HK-2 (cell line): Measurements from ENCODE around the gene BGN.

Experiments used
- DNase-seq: peaks from one replicate; pipeline ENCODE4 v3.0.0-alpha.2; 2018; ENCODE audit not compliant: unreplicated experiment

Gene BGN

DNA sequence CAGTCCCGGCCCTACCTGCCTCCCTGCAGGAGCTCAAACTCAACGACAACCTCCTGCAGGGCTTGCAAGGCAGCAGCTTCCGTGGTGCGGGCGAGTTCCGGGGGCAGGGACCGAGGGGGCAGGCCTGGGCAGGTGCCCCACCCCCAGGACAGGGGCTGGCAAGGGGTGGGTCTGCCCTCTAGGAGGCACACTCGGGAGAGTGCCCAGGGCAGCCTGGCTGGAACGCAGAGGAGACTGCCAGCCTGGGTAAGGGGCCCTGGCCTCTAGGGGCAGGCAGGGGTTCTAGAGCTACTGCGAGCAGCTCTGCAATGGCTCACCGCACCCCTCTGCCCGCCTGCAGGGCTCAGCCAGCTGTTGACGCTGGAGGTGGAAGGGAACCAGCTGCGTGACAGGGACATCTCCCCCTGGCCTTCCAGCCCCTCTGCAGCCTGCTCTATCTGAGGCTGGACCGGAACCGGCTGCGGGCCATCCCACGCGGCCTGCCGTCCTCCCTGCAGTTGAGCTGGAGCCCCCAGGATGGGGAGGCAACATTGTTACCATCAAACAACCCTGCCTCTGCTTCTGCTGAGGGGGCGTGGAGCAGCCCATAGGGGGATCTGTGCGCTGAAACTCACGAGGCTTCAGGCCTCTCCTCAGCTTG lies 12.3 kb upstream of the BGN start:
- no peak for DNase-seq

DNA sequence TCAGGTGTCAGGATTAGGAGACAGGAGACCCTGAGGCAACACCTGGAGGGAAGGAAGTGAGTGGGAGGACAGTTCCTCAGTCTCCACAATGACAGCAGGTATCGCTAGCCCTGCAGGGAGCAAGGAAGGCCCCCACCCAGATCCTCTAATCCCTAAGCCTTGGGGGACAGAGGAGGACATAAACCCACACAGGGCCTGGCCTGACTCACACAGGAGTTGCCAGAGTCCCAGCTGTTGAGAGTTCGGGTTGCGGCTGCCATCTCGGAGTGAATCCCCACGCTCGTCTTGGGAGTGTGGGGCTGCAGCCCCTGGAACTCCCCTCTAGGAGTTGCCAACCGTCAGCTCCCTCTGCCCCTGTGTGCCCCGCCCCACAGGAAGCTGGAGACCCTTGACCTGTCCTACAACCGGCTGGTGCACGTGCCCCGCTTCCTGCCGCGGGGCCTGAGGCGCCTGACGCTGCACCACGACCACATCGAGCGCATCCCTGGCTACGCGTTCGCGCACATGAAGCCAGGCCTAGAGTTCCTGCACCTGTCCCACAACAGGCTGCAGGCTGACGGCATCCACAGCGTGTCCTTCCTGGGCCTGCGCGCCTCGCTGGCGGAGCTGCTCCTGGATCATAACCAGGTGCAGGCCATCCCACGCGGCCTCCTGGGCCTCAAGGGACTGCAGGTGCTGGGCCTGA lies 9.2 kb upstream of the BGN start:
- no peak for DNase-seq

DNA sequence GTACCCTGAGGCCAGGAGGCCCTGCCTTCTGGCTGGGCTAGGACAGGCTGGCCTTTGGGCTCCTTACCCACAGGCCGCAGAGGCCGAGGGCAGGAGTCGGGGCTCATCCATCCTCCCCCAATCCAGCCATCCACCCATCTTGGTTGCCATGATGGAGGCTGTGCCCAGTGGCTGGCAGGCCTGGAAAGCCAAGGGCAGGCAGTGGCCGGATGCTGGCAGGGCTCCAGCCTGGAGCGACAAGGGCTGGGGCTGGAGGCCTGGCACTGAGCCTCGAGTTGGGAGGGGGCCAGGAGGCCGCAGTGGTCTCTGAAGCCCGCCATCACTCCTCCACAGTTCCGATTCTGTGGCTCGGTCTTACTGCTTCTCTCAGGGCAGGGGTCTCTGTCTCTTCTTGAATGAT lies 8.6 kb upstream of the BGN start:
- DNase-seq: no peak

DNA sequence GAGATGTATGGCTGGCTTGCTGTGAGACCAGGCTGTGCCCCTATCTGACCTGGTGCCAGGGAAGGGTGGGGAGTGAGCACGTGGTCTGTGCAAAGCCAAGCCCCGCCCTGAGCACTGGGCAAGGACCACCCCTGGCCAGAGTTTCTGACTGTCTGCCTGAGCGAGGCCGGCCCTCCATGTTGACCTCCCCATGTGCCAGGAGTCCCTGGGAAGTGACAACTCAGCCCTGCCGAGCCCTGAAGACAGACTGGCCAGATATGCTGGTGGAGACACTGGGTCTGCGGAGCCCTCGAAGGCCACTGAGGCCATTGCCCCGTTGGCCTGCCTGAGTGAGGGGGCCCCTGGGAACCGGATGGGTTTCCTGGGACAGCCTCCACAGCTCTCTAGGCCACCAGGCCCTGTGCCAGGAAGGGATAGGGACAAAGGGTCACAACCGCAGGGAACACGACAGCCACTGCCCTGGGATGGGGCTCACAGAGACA lies 7.1 kb upstream of the BGN start:
- DNase-seq: no peak

DNA sequence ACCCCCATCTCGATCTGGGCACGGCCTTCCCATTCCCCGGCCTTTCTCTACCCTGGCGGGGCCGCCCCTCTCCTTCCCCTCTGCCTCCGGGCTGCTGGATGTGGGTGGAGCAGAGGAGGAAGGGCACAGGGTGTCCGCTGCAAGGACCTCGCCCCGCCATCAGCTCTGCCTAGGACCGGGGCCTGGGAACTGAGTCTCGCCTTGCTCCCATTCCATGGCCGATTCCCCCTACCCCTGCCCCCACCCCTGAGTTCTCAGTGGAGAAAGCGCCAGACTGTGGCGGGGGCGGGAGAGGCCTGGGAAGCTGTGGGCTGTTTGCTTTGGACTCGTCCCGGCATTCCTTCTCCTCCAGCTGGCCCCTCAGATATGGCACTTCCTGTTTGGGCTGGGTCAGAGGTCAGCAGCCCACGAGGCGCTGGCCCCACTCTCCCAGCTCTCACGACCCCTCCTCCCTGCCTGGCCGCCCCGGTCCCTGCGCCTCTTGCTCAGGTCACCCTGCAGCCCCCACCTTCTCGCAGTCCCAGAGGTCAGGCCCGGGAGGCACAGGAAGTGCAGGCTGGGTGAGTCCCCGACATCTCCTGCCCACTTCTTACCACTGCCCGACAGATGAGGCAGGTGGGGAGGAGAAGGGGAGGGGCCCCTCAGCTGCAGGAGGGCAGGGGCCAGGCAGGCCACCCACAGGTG lies 6.4 kb upstream of the BGN start:
- no peak for DNase-seq

DNA sequence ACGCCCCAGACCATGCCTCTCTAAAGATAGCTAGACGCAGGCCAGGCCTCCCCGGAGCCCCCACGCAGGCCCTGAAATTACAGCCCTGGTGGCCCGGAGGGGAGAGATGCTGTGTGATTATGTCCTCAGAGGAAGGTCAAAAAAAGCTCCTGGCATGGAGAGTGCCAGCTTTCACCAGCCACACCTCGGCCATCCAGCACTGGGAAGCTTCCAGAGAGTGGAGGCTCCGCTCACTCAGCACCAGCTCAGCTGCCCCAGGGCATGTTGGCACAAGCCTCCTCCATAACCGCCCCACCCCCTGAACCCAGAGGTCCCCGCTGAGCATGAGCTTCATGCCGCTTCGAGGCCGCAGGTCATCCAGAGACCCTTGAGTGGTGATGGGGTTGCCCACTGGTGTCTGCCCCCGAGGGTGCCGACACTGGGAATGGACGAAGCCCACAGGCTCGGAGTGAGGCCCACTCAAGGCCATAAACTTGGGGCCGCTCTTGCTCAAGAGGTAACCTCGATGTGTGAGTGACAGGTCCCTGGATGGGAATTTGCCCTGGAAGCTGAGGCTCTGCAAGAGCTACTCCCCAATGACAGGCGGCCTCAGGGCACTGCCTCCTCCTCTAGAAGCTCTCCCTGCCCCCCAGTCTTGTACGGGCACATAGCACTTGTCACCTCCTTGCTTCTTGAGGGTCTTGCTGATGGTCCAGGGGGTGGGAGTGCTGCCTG lies 4.4 kb upstream of the BGN start:
- DNase-seq: no peak

DNA sequence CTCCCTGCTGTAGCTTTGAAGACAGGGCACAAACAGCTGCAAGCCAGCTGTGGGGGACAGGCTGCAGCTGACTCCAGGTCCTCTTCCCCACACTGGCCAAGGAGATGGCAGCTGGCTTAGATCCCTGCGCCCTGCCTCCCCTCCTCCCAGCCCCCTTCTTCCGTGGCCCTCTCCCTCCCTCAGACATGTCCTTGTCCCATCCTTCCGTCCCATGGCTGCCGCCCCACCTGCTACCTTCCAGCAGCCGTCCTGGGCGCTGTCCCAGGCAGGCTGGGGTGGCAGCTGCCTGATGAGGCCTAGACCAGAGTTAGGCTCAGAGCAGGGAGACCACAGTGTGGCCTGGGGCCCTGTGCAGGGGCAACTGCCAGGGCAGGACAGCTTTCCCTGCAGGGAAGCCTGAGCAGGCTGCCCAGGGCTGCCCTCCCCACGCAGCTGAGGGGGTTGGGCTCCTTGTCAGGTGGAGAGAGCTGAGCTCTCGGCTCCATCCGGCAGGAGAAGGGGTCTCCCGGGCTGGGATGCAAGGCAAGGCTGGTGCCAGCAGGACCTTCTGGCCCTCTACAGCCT lies 3.3 kb upstream of the BGN start:
- no peak for DNase-seq

DNA sequence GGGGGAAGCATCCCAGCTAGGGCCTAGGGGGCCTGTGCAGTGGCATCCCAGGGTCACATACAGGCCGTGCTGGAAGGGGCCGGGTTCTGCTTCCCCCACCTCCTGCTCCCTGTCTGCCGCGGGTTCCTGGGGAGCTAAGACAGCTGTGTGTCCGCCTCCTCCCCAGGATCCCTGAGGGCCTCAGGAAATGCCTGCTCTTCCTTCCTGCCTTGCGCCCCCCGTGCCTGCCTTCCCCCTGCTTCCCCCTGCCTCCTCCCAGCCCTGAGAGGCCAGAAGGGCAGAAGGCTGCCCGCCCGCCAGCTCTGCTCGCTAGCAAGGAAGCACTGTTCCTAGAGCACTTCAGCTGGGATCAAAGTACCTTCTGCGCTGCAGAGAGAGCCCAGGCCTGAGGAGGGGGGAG lies 2.9 kb upstream of the BGN start:
- no peak for DNase-seq

DNA sequence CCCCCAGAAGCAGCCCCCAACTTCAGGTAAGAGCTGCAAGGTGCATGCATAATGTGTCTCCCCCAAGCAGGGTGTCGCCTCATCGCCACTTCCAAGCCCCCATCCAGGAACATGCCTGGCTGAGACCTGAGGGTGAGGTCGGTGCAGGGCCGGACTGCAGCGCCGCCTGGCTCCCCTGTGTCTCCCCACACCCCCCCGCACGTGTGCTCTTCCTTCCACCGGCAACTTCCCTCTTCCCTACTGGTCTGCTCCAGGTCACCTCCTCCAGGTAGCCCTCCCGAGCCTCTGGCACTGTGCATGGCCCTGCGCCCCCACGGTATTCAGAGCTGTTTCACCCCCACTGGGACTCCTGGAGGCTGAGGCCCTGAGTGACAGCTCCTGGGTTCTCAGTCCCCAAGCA lies 2.2 kb upstream of the BGN start:
- DNase-seq: no peak

DNA sequence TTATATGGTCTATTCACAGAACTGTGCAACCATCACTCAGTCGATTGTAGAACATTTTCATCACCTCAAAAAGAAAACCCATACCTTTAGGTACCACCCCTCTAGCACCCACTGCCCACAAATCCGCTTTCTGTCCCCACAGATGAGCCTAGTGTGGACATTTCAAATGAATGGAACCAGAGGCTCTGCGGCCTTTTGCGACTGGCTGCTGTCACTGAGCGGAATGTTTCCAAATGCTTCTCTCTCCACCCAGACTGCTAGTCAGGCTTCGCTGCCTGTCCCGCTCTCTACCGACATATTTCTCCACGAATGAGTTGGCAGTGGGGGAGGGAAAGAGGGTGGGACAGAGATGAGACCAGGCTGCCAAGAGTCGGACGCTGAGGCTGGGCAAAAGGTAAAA lies 1.7 kb upstream of the BGN start:
- DNase-seq: no peak

DNA sequence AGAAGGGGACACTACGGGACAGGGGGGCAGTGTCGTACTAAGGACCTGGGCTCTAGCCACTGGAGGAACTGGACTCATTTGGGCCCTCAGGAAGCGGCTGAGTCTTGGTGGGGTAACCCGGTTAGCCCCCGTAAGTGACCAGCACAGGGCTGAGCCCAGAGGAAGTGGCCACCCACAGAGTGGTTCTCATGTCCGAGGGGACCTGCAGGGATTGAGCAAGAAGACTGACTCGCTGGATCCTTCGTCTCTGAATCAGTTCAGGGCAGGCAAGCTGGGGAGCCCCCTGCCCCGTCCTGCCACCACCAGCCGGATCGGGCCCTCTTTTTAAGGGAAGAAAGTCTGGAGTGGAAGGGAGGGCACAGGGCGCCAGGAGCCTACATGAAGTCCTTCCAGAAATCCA lies 719 bp upstream of the BGN start:
- DNase-seq: no peak

DNA sequence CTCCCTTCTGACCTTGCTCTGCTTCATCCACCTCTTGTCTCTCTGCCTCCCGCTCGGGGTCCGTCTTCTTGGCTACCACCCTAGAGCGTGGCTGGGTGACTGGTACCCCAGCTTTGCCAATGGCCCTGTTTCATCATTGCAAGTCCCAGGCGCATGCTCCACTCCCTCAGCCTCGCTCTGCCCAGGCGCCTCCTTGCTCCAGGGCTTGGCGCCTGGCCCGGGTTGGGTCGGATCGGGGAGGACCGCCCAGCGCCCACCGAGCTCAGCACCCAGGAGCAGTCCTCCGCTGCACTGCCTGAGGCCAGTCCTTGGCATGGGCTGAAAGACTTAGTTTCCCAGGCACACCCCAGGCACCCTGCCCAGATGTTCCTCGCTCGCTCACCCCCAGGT lies 577 bp downstream of the BGN start:
- no peak for DNase-seq

DNA sequence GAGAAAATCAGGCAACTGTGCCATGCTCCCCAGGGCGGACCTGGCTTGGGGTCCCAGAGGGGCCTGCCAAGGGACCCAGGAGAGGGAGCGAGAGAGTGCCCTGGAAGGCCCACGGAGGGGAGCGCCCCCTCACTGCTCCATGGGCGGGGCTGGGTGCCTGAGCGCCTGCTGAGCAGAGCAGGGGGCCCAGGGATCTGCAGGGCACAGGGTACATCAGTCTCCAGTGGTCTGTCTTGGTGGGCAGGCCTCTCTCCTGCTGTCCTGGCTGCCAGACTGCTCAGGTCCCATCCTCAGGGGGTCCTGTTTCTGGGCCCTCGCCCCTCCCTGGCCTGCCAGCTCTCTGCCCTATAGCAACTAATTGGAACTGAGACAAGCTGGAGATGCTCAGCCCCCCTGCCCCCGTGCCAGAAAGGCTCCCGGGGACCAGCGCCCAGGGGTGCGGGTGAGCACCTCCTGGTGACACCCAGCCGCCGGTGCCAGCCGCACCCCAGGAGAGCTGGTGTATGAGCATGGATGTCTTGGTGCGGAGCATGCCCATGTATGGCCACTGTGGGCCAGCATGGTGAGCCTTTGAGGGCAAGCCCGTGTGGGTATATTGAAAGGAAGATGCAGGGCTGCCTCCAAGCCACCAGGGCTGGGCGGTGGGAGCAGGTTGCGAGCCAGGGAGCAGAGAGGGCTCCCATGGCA lies 1.3 kb downstream of the BGN start:
- no peak for DNase-seq

DNA sequence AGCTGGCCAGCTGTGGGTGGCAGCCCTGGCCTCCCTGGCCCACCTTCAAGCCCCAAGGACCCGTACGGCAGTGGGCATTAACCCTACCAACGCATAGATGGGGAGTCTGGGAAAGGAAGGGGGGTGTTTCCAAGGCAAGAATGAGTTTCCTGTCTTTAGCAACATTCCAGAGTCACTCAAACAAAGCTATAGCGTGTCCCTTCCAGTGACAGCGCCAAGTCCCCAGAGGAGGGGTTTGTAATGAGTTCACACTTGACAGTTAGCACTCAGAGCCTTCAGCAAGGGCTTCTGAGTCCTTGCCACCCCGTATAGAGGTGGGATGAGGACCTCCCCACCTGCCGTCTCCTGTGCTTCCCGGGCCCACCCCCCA lies 1.8 kb downstream of the BGN start:
- no peak for DNase-seq

DNA sequence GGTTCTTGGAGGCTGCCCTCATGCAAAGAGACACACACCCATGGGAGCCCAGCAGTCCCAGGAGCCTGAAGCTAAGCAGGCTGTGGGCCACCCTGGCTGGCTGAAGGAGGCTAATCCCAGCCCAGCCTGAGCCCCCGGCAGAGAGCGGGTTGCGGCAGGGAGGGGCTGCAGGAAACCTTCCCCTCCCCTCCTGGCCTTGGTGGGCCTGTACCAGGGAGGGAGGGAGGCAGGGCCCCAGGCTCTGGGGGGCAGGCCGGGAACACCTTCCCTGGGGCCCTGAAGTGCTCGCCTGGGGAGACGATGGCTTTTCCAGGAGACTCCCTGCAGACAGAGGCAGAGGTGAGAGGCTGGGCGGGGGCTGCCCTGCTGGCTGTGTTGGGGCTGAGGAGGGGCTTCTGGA lies 3.7 kb downstream of the BGN start:
- no peak for DNase-seq

DNA sequence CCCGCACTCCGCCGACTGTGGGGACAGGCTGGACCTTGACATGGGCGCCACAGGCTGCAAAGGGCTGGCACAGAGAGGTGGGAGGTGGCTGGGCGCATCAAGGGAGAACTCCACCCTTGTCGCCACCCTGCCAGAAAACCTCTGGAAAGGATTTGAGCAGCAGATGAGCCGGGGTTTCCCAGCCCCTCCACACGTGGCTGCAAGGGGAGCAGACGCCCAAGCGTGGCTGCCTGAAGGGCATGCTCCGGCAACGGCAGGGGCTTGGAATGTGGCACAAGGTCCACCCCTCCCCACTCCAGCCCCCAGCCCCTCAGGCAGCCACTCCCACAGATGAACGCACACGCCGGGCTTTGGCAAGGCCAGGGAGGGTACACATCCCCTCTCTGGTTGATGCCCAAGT lies 4.6 kb downstream of the BGN start:
- no peak for DNase-seq

DNA sequence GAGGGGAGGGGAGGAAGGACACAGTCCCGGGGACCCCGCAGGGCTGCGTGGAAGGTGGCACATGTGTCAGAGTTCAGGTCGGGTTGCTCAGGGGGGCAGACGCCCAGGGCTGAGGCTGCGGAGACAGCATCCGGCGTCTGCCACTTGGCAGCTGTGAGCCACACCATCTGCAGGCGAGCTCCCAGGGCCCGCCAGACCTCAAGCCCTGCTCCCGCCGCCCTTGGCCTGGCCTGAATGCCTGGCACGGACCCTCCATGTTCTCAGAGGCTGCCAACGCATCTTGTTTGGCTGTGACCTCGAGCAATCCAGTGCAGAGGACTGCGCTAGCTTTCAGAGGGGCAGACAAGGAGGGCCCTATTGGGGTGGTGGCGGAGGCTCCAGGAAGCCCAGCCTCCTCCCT lies 5.1 kb downstream of the BGN start:
- no peak for DNase-seq

DNA sequence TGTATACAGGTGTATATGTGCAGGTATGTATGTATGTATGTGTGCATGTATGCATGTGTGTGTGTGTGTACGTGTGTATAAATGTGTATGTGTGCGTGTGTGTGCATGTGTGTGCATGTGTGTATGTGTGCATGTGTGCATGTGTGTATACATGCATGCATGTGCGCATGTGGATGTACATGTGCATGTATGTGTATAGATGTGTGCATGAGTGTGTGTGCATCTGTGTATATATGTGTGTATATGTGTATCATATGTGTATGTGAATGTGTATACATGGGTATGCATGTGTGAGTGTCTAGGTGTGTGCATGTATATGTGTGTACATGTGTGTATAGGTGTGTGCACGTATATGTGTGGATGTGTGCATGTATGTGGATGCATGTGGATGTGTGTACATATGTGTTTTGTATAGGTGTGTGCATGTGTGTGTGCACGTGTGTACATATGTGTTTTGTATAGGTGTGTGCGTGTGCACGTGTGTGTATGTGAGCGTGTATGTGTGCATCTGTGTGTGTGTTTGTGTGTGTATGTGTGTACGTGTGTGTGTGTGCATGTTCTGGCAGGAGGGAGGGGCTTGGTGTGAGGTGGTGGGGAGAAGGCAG lies 6.0 kb downstream of the BGN start:
- no peak for DNase-seq

DNA sequence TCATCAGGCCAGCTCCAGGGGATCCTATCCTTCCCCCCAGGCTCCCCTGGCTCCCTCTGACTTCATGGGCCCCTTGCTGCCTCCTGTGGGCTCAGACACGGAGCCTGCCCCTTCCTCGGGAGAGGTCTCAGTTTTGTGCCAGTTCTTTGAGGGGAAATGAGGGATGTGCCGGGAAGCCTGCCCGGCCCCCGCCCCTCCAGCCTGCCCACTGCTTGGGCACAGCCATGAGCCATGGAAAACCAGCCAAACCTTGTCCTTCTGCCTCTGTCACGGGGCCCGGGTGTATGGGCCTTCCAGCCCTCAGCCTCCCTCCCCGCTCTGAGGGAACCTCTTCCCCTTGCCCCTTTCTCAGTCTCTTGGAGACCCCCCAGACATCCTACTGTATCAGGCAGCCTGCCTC lies 6.8 kb downstream of the BGN start:
- DNase-seq: no peak

DNA sequence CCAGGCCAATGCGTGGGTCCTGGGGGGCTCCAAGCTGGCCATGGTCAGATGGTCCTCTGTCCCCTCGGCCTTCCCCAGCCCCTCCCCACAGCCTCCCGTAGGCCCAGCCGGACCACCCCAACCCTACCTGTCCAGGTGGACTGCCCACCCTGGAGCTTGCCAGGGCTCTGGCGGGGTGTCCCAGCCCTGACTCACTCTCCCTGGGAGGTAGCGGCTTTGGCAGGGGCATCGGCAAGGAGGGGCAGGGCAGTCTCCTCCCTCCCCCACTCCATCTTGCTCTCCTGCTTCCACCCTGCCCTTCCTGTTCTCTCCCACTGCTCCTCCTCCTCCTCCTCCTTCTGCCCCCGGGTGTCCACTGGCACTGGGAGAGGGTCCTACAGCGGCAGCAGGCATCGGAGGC lies 7.4 kb downstream of the BGN start:
- no peak for DNase-seq

DNA sequence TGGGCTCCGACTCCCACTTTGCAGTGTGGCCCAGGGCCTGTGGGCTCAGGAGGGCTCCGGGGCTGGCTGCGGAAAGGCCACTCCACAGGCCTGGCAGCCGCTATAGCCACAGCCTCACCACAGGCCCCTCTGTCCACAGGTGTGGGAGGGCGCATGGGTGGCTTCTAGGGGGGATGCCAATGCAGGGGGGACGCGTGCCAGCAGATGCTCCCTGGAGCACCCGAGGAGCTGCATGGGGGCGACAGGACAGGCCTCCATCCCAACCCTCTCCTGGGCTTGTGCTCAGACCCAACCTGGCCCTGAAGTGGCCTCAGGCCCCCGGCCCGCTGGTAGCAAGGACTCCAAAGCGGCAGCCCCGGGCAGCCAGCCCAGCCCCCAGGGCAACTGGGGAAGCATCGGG lies 8.0 kb downstream of the BGN start:
- no peak for DNase-seq
